22Rv1 (cell line): Measurements from ENCODE around the gene AQP7.
"Not testable (repeated sequence)": the region's sequence is repeated elsewhere in the genome, so short reads cannot be mapped to it uniquely, and the experiment has no call there.

Source experiments
- CTCF ChIP-seq: fragments of 450-650 bp; IDR thresholded peaks from 2 replicates; pipeline ENCODE4 v1.5.1; 2017; ENCODE audit warnings: mild to moderate bottlenecking
- ZFX ChIP-seq: fragments of 450-650 bp; IDR thresholded peaks from 2 replicates; pipeline ENCODE4 v1.6.1; 2017; ENCODE audit warnings: antibody characterized with exemption, borderline replicate concordance

- TF ChIP-seq CTCF, ZFX: not testable (repeated sequence)
Observed at GRCh38 chr9:33424492-33424891, 22.1 kb upstream of the AQP7 start.
